Breast epithelium (tissue), 3 donors: ENCODE results near the gene ZNF444.

Experiments
- CTCF ChIP-seq, 3 donors: fragments of 450-650 bp; IDR thresholded peaks; one replicate each; pipeline ENCODE4 v1.5.1; 2016 to 2017; ENCODE audit warnings: antibody characterized with exemption in 3 of 3, mild to moderate bottlenecking in 3 of 3, moderate library complexity in 3 of 3
- POLR2A ChIP-seq: fragments of 450-650 bp; IDR thresholded peaks from one replicate; pipeline ENCODE4 v1.6.1; 2016; ENCODE audit warnings: antibody characterized with exemption, mild to moderate bottlenecking, moderate library complexity
- POLR2AphosphoS5 ChIP-seq, 3 donors: sonication (generic); formaldehyde crosslinking; IDR thresholded peaks; one replicate each; pipeline ENCODE4 v1.6.1; 2017; ENCODE audit warnings: antibody characterized with exemption in 3 of 3

GRCh38 chr19:56121180-56122167, 19.6 kb upstream of the ZNF444 start, which contains the start of gene ZNF787:
- TF ChIP-seq CTCF (IDR thresholded peaks at IDR 0.05): no peak
- TF ChIP-seq POLR2AphosphoS5 (IDR thresholded peaks at IDR 0.05): peak; percentile 78 to 92 (median 85)
- peak; percentile 27 for TF ChIP-seq POLR2A
